OCI-M1 (cell line): Measurements from ENCODE around the gene LYPD6B.

ENCODE experiments used
- DNase-seq: peaks from one replicate; lab custom pipeline; 2025; lab: John Stamatoyannopoulos, UW

Gene LYPD6B

GRCh38 chr2:149077861-149078260 is 39.4 kb downstream of the LYPD6B start:
- no peak for DNase-seq

- DNase-seq, result no peak
Observed at GRCh38 chr2:149080099-149080498, 41.6 kb downstream of the LYPD6B start.

- DNase-seq, result peak; percentile 43
Observed at GRCh38 chr2:149080971-149081370, 42.5 kb downstream of the LYPD6B start.

- DNase-seq, result peak; percentile 5
Observed at GRCh38 chr2:149082079-149082478, 43.6 kb downstream of the LYPD6B start.

DNA sequence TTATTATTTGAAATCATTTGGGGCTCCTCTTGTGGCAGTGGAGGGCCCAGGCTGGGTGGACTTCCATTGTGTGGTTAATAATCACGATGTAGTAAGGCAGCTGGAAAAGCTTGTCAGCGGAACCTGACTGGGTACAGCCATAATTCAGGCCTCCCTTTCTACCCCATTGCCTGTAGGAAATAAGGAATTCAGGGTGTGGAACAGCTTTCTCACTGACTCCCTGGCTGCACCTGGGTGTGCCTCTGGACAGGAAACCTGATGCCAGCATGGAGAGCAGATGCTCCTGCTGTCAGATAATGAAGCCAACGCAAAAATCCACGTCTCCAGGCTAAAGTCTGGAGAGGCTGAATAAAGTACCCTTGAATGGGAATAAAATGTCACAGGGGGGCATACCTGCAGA is 44.2 kb downstream of the LYPD6B start:
- DNase-seq, result no peak

GRCh38 chr2:149084924-149085795 is 46.7 kb downstream of the LYPD6B start:
- no peak for DNase-seq

DNA sequence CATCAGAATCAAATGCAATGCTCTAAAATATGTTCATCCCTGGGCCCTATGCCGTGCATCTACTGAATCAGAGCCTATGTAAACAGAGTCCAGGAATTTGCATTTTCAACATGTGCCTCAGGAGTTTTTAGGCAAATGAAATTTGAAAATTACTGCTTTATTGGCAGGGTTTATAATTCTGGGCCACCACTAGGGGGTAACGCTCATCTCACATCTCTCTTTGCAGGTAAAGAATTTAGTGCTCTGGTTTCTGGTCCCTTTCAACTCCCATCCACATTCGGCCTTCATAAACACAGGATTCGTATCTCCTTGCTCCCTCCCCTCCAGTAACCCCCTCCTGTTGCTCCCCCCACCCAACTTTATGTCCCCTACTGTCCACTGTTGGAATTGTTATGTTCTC is 49.3 kb downstream of the LYPD6B start:
- no peak for DNase-seq

GRCh38 chr2:149089068-149089467 is 50.6 kb downstream of the LYPD6B start:
- DNase-seq, result no peak

DNA sequence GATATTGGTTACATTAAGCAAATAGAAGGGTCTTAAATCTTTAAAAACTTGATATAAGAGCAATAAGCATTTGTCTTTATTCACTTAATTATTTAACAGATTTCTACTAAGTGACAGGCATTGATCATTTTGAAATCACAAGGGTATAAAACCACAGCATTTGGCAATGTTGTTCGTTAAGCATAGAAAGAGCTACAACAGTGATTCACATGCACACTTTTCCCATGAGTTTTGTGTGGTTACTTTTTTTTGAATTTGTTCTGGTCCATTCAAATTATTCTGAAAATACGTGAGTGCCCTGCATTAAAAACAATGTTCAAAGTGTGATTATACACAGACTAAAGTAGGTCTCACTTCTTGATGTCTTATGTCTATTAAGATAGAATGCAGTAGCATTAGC is 52.2 kb downstream of the LYPD6B start:
- DNase-seq, result no peak

- no peak for DNase-seq
Observed at GRCh38 chr2:149093579-149093978, 55.1 kb downstream of the LYPD6B start.

GRCh38 chr2:149094217-149095015 is 55.9 kb downstream of the LYPD6B start:
- DNase-seq, result no peak

DNA sequence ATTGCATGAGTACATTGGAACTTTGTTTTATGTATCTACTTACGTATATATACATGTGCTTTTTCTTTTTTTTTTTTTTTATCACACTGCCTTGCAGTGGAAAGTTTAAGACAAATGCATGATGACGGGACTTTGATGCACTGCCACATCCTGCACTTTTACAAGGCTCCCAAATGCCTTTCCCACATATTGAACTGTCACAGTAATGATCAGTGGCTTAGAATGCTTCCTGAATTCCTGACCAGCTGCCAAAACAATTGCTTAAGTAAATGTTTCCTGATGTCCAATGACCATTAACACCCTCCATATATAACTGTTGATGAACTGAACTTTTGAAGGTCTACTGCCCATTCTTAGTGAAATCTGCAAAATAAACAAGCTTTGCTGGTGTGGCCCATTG is 60.2 kb downstream of the LYPD6B start:
- DNase-seq, result no peak

DNA sequence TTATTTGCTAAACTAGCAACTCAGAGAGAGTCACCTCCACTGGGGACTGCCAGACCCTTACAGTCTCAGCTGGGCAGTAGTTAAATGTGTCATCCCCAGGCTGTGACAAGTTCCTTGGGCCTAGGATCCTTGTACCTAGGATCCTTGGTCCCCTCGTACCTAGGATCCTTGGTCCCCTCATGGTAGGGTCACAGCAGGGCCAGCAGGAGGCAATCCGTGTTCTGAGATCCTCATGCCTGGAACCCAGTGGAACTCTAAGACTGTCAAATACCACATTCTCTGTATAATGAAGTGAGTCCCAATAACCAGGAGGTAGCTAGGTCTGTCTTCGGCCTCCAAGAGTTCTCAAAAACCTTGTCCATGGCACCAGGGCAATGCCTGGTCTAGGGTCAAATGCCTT is 60.8 kb downstream of the LYPD6B start:
- DNase-seq, result no peak

DNA sequence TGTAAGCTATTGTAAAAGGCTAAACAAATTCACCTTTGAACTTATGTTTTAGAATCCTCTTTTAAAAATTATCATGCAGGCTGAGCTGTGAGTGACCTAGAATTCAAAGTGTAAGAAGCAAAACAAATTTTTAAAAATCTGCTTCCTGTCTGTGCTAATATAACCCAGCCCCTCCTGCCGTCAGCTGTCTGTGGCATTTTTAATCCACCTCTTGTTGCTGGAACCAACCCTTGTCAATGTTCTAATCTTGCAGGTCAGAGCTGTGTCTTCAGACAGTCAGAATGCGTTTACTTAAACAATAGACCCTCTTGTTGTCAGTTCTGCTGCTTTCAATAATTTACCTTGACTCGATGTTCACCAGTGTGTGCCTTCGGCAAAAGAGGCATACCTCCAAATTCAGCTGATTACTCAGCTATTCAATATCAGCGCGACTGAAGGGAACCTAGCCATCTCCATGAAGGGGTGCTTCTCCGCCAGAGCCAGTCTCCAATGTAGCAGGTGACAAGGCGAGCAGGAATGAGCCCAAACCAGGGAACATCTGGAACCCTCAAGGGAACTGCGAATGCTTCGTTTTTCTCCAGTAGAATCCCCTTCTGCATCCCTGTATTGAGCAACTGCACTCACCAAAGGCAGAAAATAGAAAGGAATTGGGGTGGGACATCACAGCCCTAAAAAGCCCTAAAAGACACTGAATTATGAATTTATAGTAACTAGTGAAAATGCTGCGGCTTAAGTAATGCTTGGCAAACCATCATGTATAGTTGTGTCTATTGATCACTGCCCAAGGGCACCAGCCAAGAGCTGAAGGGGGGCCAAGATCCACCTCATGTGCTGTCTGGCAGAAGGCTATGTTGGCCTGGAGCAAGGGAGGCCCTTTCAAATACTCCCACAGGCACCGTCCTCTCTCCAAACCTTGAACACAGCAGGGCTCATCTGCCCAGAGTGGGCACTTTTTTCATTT is 62.5 kb downstream of the LYPD6B start:
- DNase-seq, result no peak

DNA sequence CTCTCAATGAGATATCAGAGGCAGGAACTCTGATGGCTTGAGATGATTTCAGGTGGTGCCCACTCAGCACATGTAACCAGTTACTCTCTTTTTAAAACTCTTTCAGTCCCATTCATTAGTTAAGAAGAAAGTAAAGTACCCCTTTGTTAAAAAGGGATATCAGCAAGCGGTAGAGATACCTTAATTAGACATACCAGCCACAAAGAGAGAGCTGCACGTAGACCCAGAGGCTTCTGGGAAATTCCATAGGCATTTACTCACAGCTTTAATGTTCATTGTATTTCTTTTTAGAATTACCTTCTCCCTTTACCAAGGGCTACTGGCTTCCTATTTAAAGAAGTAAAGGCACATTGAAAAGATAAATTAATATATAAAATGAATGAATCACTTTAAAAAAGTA is 63.3 kb downstream of the LYPD6B start:
- no peak for DNase-seq

GRCh38 chr2:149103081-149103620 is 64.7 kb downstream of the LYPD6B start:
- no peak for DNase-seq

DNA sequence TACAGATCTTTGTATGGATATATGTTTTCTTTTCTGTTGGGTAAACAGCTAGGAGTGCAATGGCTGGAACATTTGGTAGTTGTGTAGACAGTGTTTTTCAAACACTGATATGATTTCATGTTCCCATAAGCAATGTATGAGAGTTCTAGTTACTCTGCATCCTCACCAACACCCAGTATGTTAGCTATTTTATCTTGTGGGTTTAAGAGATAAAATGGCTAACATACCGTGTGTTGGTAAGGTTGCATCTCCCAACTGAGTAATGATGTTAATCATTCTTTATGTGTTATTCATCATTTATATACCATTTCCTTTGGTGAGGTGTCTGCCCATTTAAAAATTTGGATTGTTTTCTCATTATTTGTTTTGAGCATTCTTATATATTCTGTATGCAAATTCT is 65.7 kb downstream of the LYPD6B start:
- DNase-seq, result no peak

GRCh38 chr2:149112068-149112467 is 73.6 kb downstream of the LYPD6B start:
- no peak for DNase-seq

GRCh38 chr2:149112713-149113112 is 74.2 kb downstream of the LYPD6B start:
- no peak for DNase-seq

DNA sequence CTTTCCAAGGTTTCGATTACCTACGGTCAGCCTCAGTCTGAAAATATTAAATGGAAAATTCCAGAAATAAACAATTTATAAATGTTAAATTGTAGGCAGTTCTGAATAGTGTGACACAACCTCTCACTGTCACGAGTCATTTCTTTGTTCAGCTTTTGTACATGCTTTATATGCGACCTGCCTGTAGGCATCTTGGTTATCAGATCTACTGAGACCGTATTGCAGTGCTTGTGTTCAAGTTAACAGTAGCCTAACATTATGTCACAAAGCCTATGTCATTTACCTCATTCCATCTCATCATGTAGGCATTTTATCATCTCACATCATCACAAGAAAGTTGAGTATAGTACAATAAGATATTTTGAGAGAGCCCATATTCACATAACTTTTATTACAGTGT is 77.3 kb downstream of the LYPD6B start:
- DNase-seq, result no peak

DNA sequence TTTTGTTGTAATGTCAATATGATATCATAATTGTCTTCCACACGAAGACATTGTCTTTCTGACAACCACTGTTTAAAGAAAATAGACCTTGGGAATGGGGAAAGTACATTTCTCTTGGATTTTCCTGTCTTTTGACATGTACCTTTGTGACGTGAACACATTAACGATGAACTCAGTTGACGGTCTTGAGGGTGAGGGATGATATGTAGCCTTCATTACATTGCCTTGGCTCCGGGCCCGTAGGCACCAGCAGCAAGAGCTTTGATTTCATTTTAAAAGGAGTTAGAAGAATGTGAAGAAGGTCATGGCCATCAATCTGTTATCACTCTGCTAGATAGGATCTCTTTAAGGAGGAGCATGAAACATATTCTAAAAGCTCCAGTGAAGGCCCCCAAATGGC is 80.9 kb downstream of the LYPD6B start:
- no peak for DNase-seq

DNA sequence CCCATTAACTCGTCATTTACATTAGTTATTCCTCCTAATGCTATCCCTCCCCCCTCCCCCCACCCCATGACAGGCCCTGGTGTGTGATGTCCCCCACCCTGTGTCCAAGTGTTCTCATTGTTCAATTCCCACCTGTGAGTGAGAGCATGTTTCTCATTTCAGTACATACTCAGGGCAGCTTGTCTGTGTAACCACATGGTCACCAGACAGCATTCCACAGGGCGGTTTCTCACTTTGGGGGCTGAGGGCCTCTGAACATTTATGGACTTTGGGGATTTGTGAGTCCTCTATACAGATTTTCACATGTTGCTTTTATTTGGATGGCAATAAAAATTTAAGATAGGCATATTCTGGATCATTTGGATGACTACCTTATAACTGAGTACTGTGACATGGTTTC is 84.0 kb downstream of the LYPD6B start:
- no peak for DNase-seq
